NCI-H146 (cell line): ENCODE data around the gene NCOA5.

ENCODE experiments used
- DNase-seq: peaks from one replicate; lab custom pipeline; 2025; lab: John Stamatoyannopoulos, UW

NCOA5 gene

DNA sequence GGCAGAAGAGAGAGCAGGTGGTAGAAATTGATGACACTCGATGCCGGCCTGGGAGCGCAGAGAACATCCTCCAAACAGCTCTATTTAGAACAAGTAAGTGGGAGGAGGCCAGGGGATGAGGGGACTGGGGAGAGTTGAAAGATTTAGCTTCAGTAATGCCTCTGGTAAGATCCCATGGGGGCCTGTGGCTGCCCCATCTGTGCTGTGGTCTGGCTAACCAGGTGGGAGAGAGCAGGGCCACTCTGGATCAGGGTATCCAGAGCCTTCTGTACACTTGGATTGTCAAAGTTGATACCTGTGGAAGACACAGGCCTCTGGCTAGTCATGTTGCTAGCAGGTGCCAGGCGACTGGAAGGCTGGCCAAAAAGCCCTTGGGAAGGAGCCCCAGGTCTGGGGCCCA lies 27.6 kb downstream of the NCOA5 start:
- no peak for DNase-seq

DNA sequence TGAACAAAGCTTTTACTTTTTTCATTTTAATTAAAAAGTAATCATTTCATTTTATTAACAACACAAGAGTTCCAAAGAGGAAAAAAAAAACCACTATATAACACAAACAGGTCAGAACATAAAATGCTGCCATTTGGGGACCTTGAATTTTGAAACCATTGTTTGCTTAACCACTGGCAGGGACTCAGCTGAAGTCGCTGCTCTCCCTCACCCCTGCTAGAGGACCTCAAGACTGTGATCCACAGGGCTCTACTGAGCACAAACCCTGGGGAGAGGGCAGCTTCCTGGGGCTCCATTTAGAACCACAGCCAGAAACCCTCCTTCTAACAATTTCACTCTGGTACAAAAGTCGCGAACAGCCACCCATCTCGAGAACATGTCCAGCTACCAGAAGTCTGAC lies 28.8 kb downstream of the NCOA5 start:
- DNase-seq, result no peak

DNA sequence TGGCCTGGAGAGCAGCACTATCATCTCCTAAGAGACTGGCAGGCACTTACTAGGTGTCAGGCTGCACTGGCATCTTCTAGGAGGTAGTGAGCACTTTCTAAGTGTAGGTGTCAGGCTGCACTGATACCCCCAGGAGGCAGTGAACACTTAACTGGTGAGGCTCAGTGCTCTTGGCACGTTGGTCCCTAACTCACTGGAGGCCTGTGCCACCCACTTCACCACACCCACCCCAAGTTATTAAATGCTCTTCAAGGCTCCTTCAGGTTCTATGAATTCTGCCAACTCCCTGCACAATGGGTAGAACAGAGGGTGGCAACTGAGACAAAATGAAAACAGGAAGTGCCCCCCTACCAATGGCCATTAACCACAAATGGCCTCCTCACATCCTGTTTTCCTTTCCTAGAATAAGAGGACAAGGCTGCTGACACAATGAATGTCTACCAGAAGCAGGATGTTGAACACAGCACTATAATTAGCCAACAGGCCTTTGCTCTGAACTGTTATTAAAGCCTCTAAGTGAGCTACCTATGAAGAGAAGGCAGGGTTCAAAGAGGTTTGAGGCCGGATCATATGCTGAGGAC lies 29.4 kb downstream of the NCOA5 start:
- peak; percentile 10 for DNase-seq

DNA sequence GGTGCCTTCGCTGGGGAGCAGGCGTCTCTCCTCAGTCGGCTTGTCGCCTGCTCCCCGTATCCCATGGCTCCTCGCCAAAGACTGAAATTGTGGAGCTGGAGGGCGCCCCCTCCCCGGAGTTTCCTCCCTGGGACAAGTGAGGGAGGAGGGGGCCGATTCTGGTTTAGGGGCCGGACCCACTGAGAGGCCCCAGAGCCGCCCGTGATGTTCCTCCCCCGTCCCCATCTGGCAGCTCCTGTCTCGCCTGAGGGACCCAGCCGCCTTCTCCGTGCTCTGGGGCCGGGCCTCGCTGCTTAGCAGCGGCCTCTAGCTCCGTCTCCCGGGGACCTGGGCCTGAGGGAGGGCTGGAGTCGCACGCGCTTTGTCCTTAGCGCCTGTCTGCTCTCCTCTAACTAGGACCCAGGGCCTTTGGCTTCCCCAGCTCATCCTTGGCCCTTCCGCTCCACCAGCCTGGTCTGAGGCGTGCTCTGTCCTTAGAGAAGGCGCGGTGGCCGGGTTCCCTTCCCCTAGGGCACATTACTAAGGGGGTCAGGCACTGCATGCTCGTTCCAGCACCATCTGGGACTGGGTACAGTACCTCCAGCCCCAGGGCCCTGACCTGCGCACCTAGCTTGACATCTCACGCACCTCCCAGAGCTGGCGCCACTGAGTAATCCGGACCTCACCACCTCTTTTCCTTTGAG lies 31.0 kb downstream of the NCOA5 start:
- no peak for DNase-seq

DNA sequence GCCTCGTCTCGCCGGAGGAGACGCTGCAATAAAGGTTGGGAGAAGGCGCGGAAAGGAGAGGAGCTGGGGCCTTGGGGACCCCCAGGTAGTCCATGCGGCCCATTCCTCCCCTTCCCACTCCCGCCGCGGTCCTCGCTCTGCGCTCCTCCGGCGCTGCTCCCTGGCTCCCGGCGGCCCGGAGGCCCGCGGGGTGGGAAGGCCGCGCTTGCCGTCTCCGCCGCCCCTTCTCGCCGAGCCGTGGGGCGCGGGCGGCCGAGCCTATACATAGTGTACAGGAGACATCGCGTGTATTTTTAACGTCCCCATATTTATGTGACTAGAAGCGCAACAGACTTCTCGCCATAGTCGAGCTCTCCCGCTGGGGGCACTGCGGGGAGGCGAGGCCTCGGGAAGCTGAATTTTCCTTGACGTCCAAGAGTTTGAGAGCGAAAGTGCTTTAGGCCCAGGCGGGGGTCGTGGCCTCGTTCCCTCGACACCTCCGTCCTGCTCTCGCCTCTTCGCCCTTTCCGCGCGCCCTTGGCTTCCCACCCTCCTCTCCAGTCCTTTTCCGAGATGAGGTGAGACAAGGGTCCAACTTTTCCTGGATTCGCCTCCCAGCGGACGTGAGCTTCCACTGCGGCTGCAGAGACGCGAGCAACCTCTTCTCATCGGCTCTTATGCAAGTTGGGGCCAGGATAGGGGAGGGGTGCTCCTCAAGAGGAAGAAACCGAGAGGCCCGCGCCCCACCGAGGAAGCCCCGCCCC lies 31.7 kb downstream of the NCOA5 start:
- DNase-seq, result no peak

DNA sequence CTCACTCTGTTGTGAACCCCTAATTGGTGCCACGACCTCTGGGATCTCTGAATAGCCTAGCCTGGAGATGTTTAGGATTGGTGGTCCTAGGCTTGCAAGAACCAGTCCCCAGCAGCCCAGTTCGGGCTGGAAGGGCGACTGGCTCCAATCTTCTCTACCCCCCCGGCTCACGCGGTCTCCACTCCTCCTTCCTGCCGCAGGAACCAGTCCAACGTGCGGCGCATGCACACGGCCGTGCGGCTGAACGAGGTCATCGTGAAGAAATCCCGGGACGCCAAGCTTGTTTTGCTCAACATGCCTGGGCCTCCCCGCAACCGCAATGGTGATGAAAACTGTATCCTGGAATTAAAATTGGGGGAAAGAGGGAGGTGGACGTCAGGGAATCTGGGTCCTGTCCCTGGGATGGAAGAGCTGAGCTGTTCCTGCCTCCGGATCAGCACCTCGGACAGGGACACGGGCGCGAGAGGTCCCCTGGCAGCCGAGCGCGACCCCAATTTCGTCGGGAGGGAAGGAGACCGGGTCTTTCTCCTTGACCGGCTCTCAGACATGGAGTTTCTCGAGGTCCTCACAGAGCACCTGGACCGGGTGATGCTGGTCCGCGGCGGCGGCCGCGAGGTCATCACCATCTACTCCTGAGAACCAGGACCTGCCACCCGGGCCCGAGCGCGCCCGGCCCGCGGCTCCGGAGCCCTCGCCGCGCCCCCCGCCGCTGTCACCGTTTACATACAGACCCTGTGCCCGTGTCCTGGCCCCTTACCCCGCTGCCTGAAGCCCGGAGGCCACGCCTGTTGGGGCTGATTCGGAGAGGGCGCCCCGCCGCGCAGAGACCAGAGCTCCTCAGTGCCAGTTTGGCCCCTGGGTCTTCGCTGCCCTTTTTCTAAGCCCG lies 32.5 kb downstream of the NCOA5 start:
- DNase-seq, result no peak

DNA sequence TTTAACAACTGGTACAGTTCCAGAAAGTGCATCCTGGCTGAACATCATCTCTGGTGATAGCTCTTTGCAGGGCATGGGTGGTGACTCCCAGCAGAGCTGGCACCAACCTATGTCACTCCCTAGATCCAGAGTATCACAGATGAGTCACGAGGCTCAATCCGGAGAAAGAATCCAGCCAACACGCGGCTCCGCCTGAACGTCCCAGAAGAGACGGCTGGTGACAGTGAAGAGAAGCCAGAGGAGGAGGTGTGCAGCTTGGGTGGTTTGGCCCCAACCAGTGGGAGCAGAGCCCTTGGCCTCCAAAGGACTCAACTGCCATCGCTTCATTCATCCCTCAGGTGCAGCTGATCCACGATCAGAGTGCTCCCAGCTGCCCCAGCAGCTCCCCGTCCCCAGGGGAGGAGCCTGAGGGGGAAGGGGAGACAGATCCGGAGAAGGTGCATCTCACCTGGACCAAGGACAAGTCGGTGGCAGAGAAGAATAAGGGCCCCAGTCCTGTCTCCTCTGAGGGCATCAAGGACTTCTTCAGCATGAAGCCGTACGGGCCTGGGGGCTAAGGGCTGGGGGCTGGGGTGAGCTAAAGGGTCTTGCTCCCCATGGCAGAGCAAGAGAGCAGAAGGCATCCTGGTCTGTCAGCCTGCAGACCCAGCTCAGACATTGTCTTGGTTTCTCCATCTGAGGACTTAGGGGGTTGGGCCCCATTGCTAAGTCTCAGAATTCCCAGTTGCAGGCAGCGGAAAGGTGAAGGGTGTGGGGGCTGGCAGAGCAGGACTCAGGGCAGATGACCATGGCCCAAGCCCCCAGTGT lies 33.5 kb downstream of the NCOA5 start:
- no peak for DNase-seq

DNA sequence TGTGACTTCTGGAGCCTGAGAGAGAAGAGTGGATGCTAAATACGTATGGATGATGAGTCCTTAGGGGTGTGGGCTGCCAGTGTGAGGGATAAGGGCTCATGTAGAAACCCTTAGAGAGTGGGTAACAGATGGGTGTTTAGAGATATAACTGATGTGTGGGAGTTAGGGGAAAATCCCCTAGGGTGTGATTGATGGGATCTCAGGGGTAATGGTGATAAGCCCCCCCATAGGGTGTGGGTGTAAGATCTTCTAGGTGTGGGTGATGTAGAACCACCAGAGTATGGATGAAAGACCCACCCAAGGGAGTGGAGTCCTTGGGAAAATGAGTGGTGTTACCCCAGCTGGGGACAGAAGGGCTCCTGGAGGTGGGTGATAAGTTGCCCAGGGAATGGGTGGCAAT lies 34.5 kb downstream of the NCOA5 start:
- no peak for DNase-seq

DNA sequence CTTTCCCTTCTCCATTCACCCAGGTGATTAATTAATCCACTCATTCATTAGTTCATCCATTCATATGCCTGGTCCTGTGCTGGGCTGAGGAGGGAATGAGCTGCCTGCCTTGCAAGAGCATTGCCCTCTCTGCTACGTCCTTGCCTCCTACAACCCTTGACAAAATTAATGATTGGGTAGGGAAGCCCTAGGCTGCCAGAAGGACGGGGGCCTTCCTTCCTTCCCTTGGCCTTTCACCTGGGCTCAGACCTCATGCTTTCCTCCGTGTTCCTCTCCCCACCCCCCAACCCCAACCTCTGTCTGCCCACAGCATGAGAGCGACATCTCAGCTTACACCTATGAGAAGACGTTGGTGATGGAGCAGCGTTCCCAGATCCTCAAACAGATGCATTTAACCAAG lies 35.2 kb downstream of the NCOA5 start:
- DNase-seq, result no peak

DNA sequence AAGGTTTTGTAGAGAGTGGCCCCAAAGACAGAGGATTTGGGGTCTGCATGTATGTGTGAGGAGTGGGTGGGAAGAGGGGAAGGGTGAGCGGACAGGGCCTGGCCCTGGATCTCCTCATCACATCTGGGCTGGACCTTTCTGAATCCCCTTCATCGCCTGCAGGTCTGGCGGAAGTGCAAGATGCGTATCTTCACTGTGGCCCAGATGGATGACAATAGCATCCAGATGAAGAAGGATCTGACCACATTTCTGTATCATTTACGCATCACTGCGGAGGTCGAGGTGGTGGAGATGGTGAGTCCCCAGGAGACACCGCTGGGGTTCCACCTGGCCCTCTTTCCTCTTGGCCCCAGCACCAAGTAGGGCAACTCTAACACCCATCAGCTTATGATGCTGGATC lies 36.3 kb downstream of the NCOA5 start:
- DNase-seq, result no peak

DNA sequence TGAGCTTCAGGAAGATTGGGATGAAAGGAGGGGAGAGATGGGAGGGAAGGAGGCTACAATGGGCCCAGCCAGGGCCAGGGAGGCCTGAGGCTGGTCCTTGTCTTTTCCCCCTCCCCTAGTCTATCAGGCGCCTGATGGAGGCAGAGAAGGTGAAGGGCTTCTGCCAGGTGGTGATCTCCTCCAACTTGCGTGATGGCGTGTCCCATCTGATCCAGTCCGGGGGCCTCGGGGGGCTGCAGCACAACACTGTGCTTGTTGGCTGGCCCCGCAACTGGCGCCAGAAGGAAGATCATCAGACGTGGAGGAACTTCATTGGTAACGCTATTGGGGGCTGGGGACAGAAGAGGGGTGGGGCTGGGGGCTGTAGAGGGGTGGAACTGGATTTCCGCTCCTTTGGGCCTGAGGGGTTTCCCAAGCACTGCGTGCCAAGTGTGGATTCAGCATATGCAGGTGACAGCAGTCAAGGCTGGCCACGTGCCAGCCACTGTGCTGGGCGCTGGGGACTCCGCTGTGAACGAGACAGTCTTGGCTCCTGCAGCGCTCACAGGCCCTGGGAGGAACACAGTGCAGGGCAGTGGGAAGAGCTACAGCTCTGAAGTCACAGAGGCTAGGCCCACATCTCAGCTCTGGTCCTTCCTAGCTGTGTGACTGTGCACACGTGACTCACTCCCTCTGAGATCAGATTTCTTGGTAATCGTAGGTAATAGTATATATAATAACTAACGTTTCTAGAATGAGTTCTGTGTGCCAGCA lies 38.0 kb downstream of the NCOA5 start:
- DNase-seq, result peak; percentile 19

DNA sequence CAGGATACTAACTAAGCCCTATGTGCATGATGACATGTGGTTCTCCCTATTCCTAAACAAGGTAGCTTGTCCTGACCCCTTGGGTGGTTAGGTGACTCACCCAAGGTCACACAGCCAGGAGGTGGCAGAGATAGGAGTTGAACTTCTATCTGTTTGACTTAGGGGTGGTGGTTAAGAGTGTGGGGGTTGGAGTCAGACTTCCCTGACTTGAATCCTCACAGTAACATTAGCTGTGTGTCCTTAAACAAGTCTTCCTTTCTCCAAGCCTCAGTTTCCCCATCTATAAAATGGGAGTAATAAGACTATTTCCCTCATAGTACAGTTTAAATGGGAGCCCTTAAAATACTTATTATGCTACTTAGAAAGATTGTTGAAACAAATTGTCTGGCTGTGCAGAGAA lies 38.9 kb downstream of the NCOA5 start:
- no peak for DNase-seq

DNA sequence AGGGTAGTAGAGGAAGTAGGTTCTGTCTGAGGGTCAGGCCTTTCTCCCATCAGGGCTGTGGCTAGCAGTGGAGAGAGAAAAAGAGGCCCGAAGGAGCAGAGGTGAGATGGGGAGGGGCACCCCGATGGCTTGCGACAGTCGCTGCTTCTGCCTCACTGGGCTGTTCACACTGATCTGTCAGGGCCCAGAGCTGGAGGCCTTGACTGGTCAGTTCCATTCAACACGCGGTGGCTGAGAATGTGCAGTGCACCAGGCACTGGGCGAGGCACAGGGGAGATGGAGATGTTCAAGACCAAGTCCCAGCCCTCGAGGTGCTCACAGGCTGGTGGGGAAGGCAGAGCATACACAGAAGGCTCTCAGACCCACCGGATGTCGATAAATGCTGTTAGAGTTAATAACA lies 39.3 kb downstream of the NCOA5 start:
- no peak for DNase-seq

DNA sequence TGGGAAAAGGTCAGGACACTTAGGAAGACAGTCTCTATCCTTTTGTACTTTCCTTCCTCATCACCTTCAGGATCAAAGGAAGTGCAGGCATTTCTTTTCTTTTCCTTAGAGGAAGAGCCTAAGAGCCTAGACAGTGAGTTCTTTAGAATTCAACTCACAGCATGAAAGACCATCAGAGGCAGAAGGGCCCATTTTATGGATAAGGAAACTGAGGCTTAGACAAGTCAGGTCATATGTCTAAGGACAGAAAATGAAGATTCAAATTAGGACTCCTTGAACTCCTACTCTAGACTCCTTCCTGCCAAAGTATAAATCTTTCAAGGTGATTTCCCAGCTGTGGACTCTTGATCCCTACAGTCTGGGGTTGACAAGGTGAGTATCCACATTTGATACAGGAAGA lies 39.9 kb downstream of the NCOA5 start:
- no peak for DNase-seq

DNA sequence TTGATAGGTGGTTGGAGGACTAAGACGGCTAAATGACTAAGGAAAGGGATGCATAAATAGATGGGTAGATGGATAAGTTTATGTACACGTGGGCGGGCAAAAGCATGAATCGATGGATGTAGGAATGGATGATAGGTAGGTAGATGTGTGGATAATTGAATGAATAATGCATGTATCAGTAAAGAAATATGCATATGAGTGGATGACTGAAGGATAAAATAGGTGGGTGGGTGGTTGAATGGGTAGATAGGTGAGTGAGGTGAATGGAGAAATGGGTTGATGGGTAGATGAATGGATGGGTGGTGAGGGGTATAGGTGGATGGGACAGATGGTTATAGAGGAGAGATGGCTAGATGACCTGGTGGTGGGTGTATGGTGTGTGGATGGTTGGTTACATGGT lies 40.6 kb downstream of the NCOA5 start:
- no peak for DNase-seq

DNA sequence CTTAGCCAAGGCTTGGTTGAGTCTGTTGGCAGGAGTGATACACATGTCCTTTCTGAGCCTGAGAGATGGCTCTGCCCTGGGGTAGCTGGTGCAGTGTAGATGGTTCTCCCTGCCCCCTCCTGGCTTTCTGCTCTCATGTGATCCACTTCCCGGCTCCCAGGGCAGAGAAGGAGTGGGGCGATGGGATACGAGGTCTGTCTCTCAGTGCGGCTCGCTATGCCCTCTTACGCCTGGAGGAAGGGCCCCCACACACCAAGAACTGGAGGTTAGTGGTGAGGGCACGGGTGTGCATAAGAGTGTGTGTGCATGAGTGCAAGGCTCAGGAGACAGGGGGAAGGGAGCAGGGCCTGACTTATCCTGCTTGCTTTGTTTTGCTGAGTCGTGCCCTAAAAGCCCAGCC lies 41.9 kb downstream of the NCOA5 start:
- DNase-seq, result no peak

DNA sequence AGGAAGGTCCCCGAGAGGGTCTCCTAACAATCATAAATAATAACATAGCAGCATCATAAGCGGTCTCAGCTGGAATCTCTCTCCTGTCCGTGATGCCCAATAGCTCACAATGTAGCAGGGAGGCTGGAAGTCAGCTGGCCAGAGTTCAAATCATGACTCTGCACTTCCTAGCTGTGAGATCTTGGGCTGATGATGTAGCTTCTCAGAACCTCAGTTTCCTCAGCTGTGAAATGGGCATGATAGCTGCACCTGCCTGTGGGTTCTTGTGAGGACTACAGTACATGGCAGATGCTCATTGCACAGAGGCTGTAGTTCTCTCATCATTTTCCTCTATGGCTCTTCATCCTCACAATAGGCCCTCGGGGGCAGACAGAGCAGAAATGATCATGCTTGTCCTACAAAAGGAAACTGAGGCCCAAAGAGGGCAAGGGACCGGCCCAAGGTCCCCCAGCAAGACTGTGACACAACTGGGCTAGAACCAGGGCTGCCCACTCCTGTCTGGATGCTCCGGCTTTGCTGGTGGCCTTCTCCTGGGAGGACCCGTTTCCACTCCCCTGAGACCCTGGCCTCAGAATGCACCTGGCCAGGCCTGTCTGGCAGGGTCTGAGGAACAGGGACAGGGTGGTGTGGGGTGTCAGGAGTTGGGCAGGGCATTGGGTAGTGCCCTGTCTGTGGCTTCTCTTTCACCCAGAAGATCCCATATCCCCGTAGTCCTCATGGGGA lies 43.0 kb downstream of the NCOA5 start:
- DNase-seq, result no peak

DNA sequence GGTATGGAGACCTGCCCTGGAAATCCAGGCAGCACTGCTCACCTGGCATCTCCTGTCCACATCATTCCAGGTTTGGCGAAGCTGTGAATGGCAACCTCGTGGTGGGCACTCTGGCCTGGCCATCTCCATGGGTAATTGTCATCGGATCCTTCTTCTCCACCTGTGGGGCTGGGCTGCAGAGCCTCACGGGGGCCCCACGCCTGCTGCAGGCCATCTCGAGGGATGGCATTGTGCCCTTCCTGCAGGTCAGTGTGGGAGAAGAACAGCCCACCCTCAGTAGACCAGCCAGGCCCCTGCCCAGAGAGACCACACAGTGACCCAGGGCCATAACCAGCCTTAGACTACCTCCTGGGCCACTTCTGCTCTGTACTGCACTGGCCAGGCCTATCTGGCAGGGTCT lies 44.9 kb downstream of the NCOA5 start:
- DNase-seq, result no peak

DNA sequence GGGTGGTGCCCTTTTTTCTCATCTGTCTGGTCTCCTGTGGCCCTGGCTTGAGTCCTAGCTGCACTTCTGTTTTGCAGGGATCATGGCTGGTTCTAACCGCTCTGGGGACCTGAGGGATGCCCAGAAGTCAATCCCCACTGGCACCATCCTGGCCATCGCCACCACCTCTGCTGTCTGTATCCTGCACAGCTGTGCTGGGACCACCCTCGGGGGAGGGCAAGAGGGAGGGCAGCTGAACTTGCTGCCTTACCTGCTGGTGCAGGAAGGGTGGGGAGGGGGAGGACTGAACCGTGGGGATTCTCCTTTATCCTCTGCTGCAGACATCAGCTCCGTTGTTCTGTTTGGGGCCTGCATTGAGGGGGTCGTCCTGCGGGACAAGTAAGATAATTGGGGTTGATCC lies 46.2 kb downstream of the NCOA5 start:
- no peak for DNase-seq

DNA sequence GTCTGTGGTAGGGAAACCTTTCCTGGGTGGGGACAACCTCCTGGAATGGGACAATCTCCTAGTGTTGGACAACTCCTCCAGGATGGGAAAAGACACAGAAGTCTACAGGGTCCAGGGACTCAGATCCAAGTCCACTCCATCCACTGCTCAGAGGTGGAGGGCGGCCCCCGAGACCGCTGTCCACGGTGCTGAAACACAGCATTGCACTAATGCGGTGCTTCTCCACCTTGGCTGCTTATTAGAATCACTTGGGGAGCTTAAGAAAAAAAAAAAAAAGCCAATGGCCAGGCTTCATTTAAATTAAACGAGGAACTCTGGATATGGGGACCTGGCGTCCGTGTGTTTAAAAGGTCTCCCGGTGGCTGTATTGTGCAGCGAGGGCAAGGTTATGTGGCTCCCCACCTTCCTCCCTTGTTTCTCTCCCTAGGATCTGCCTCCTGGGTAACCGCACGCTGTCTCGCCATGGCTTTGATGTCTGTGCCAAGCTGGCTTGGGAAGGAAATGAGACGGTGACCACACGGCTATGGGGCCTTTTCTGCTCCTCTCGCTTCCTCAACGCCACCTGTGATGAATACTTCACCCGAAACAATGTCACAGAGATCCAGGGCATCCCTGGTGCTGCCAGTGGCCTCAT lies 48.7 kb downstream of the NCOA5 start:
- DNase-seq, result peak; percentile 8
